Fibroblast of the aortic adventitia (primary cell): ENCODE measurements around the gene LRRC43. TPM values are rescaled to one million over a fixed set of nuclear protein-coding genes. Genes with fewer than 3 reads are reported as not detected.

Source experiments
- DNase-seq: peaks from one replicate; pipeline ENCODE4 v3.0.0-alpha.2; 2010; ENCODE audit warnings: low read depth
- H3K4me3 ChIP-seq: 2 replicates; pipeline ENCODE4 v1.5.1; 2011; ENCODE audit warnings: low read depth, mild to moderate bottlenecking, control low read depth, low read length, moderate library complexity
- total RNA-seq: library from RNA; depleted of rRNA; stranded (reverse); fragments of >200 nt; gene quantifications from 2 replicates; pipeline ENCODE4 v1.2.3, GENCODE V29; 2012; ENCODE audit warnings: low replicate concordance
- TF ChIP-seq, protein P1 (sequence below): IDR thresholded peaks from 2 replicates; pipeline ENCODE4 v1.5.1; 2011; ENCODE audit warnings: mild to moderate bottlenecking, low read length, control low read depth, inconsistent platforms; ENCODE audit not compliant: insufficient read depth

LRRC43 gene
- total RNA-seq, 1 donor: 3.5 TPM

GRCh38 chr12:122144885-122145284 lies 38.0 kb upstream of the LRRC43 start:
- DNase-seq: no peak
- H3K4me3 ChIP-seq: no peak overlapping the region
- TF ChIP-seq, protein P1, sequence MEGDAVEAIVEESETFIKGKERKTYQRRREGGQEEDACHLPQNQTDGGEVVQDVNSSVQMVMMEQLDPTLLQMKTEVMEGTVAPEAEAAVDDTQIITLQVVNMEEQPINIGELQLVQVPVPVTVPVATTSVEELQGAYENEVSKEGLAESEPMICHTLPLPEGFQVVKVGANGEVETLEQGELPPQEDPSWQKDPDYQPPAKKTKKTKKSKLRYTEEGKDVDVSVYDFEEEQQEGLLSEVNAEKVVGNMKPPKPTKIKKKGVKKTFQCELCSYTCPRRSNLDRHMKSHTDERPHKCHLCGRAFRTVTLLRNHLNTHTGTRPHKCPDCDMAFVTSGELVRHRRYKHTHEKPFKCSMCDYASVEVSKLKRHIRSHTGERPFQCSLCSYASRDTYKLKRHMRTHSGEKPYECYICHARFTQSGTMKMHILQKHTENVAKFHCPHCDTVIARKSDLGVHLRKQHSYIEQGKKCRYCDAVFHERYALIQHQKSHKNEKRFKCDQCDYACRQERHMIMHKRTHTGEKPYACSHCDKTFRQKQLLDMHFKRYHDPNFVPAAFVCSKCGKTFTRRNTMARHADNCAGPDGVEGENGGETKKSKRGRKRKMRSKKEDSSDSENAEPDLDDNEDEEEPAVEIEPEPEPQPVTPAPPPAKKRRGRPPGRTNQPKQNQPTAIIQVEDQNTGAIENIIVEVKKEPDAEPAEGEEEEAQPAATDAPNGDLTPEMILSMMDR: no peak

GRCh38 chr12:122145505-122146330 lies 37.2 kb upstream of the LRRC43 start:
- no peak for DNase-seq
- H3K4me3 ChIP-seq: no peak overlapping the region
- TF ChIP-seq, protein P1: no peak

GRCh38 chr12:122147514-122148290 lies 35.2 kb upstream of the LRRC43 start:
- TF ChIP-seq, protein P1: no peak
- no peak for DNase-seq
- no peak overlapping the region for H3K4me3 ChIP-seq

DNA sequence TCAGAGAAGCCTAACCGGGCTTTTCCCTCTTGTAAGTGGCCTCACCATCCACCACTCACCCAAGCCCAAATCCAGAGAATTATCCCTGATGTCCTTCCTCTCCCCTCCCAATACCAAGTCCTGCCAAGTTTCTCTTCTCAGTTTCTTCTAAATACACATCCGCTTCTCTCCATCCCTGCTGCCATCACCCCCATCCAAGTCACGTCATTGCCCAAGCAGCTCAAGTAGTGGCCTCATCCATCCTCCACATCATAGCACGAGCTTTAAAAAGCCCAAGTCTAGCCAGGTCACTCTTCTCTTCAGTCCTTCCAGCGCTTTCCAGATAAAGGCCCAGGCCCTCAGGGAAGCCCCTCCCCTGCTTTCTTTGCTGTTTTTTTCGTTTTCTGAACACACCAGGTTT lies 34.3 kb upstream of the LRRC43 start:
- H3K4me3 ChIP-seq: no peak overlapping the region
- TF ChIP-seq, protein P1: no peak
- peak; percentile 71 for DNase-seq

DNA sequence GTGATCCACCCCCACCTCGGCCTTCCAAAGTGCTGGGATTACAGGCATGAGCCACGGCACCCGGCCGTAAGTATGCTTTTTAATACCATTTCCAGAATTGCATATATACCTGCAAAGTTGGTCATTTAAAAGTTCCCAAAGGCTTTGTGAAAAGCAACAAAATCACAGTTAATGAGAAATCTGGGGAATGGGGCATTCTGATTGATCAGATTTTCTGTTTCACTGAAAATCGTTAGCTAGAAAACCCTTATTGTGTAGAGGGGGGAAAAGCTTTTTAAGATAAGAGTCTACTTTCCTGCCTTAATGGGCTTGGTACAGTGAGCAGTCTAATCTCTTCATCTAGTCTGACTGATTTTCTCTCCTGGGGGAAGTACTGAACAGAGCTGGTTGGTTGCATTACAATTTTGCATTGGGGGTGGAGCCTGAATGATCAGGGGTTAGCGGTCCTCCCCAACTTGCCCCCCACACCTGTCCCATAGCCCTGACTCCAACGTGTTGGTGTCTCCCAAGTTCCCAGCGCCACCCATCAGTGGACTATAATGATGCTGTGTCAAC lies 32.7 kb upstream of the LRRC43 start:
- no peak for DNase-seq
- H3K4me3 ChIP-seq: no peak overlapping the region
- TF ChIP-seq, protein P1: no peak

GRCh38 chr12:122152754-122153153 lies 30.2 kb upstream of the LRRC43 start:
- TF ChIP-seq, protein P1: no peak
- H3K4me3 ChIP-seq: no peak overlapping the region
- no peak for DNase-seq
